ENCODE results near the gene SYNM.

Gene SYNM

GRCh38 chr15:99076109-99076508 lies 28.8 kb upstream of the SYNM start:
- TF ChIP-seq SUZ12 (IDR thresholded peaks at IDR 0.05; ENCODE audit: extremely low read depth, insufficient read depth, insufficient read length) (no peak), ZNF274 (IDR thresholded peaks at IDR 0.05; ENCODE audit: low read depth, low read length) (no peak), YY1 (IDR thresholded peaks at IDR 0.05; ENCODE audit: insufficient read depth, insufficient read length) (no peak)
- no peak for DNase-seq (ENCODE audit: low read depth, low spot score)
- no peaks in the 10 kb centered on the region for H3K27me3 ChIP-seq (ENCODE audit: insufficient read depth, insufficient read length)
- no peak overlapping the region for H3K9ac ChIP-seq (ENCODE audit: insufficient read length, low read depth)
- H3K4me1 ChIP-seq (ENCODE audit: insufficient read depth, insufficient read length), result no peaks in the 10 kb centered on the region
- no peak overlapping the region for H3K4me3 ChIP-seq (ENCODE audit: insufficient read length, low read depth)
- no peaks in the 10 kb centered on the region for H3K36me3 ChIP-seq (ENCODE audit: insufficient read depth, insufficient read length, low read length)
- no peaks in the 10 kb centered on the region for H3K9me3 ChIP-seq (ENCODE audit: insufficient read depth, low read length)

GRCh38 chr15:99076555-99077308 lies 28.1 kb upstream of the SYNM start:
- H3K9ac ChIP-seq (ENCODE audit: insufficient read length, low read depth), result peak overlapping the region; percentile 12
- no peaks in the 10 kb centered on the region for H3K27me3 ChIP-seq (ENCODE audit: insufficient read depth, insufficient read length)
- H3K4me1 ChIP-seq (ENCODE audit: insufficient read depth, insufficient read length), result no peaks in the 10 kb centered on the region
- DNase-seq (ENCODE audit: low read depth, low spot score), result no peak
- H3K9me3 ChIP-seq (ENCODE audit: insufficient read depth, low read length), result no peaks in the 10 kb centered on the region
- H3K4me3 ChIP-seq (ENCODE audit: insufficient read length, low read depth), result no peak overlapping the region
- TF ChIP-seq YY1 (IDR thresholded peaks at IDR 0.05; ENCODE audit: insufficient read depth, insufficient read length), result no peak
- no peak for TF ChIP-seq ZNF274 (IDR thresholded peaks at IDR 0.05; ENCODE audit: low read depth, low read length)
- no peak for TF ChIP-seq SUZ12 (IDR thresholded peaks at IDR 0.05; ENCODE audit: extremely low read depth, insufficient read depth, insufficient read length)
- H3K36me3 ChIP-seq (ENCODE audit: insufficient read depth, insufficient read length, low read length), result no peaks in the 10 kb centered on the region

GRCh38 chr15:99082798-99083197 lies 22.1 kb upstream of the SYNM start:
- no peaks in the 10 kb centered on the region for H3K4me1 ChIP-seq (ENCODE audit: insufficient read depth, insufficient read length)
- DNase-seq (ENCODE audit: low read depth, low spot score), result no peak
- no peak for TF ChIP-seq ZNF274 (IDR thresholded peaks at IDR 0.05; ENCODE audit: low read depth, low read length)
- TF ChIP-seq YY1 (IDR thresholded peaks at IDR 0.05; ENCODE audit: insufficient read depth, insufficient read length), result no peak
- TF ChIP-seq SUZ12 (IDR thresholded peaks at IDR 0.05; ENCODE audit: extremely low read depth, insufficient read depth, insufficient read length), result no peak

GRCh38 chr15:99084965-99085364 lies 19.9 kb upstream of the SYNM start:
- Histone ChIP-seq H3K4me1 (ENCODE audit: insufficient read depth, insufficient read length) (no peaks in the 10 kb centered on the region), H3K36me3 (ENCODE audit: insufficient read depth, insufficient read length, low read length) (no peaks in the 10 kb centered on the region), H3K27me3 (ENCODE audit: insufficient read depth, insufficient read length) (no peaks in the 10 kb centered on the region), H3K4me3 (ENCODE audit: insufficient read length, low read depth) (no peak overlapping the region), H3K9me3 (ENCODE audit: insufficient read depth, low read length) (peaks cover 16% of the 10 kb centered on the region), H3K9ac (ENCODE audit: insufficient read length, low read depth) (no peak overlapping the region)
- no peak for TF ChIP-seq YY1 (IDR thresholded peaks at IDR 0.05; ENCODE audit: insufficient read depth, insufficient read length)
- no peak for TF ChIP-seq ZNF274 (IDR thresholded peaks at IDR 0.05; ENCODE audit: low read depth, low read length)
- no peak for TF ChIP-seq SUZ12 (IDR thresholded peaks at IDR 0.05; ENCODE audit: extremely low read depth, insufficient read depth, insufficient read length)
- DNase-seq (ENCODE audit: low read depth, low spot score), result no peak

More at GRCh38 chr15:99082798-99083197, 22.1 kb upstream of the SYNM start:
- Histone ChIP-seq H3K9me3 (ENCODE audit: insufficient read depth, low read length) (peaks cover 16% of the 10 kb centered on the region), H3K27me3 (ENCODE audit: insufficient read depth, insufficient read length) (no peaks in the 10 kb centered on the region), H3K9ac (ENCODE audit: insufficient read length, low read depth) (no peak overlapping the region), H3K36me3 (ENCODE audit: insufficient read depth, insufficient read length, low read length) (no peaks in the 10 kb centered on the region), H3K4me3 (ENCODE audit: insufficient read length, low read depth) (no peak overlapping the region)

- TF ChIP-seq ZNF274 (IDR thresholded peaks at IDR 0.05; ENCODE audit: low read depth, low read length), result no peak
- TF ChIP-seq SUZ12 (IDR thresholded peaks at IDR 0.05; ENCODE audit: extremely low read depth, insufficient read depth, insufficient read length), result no peak
- TF ChIP-seq YY1 (IDR thresholded peaks at IDR 0.05; ENCODE audit: insufficient read depth, insufficient read length), result no peak
- H3K36me3 ChIP-seq (ENCODE audit: insufficient read depth, insufficient read length, low read length), result no peaks in the 10 kb centered on the region
- no peaks in the 10 kb centered on the region for H3K27me3 ChIP-seq (ENCODE audit: insufficient read depth, insufficient read length)
- no peak overlapping the region for H3K9ac ChIP-seq (ENCODE audit: insufficient read length, low read depth)
- no peak for DNase-seq (ENCODE audit: low read depth, low spot score)
- H3K4me1 ChIP-seq (ENCODE audit: insufficient read depth, insufficient read length), result no peaks in the 10 kb centered on the region
- peaks cover 16% of the 10 kb centered on the region for H3K9me3 ChIP-seq (ENCODE audit: insufficient read depth, low read length)
- H3K4me3 ChIP-seq (ENCODE audit: insufficient read length, low read depth), result no peak overlapping the region
Measured at GRCh38 chr15:99085413-99086326, 19.2 kb upstream of the SYNM start.

- Histone ChIP-seq H3K9ac (ENCODE audit: insufficient read length, low read depth) (no peak overlapping the region), H3K36me3 (ENCODE audit: insufficient read depth, insufficient read length, low read length) (no peaks in the 10 kb centered on the region), H3K4me1 (ENCODE audit: insufficient read depth, insufficient read length) (no peaks in the 10 kb centered on the region), H3K9me3 (ENCODE audit: insufficient read depth, low read length) (peaks cover 16% of the 10 kb centered on the region), H3K4me3 (ENCODE audit: insufficient read length, low read depth) (no peak overlapping the region), H3K27me3 (ENCODE audit: insufficient read depth, insufficient read length) (no peaks in the 10 kb centered on the region)
- TF ChIP-seq ZNF274 (IDR thresholded peaks at IDR 0.05; ENCODE audit: low read depth, low read length), result no peak
- TF ChIP-seq YY1 (IDR thresholded peaks at IDR 0.05; ENCODE audit: insufficient read depth, insufficient read length), result no peak
- no peak for TF ChIP-seq SUZ12 (IDR thresholded peaks at IDR 0.05; ENCODE audit: extremely low read depth, insufficient read depth, insufficient read length)
- DNase-seq (ENCODE audit: low read depth, low spot score), result no peak
Measured at GRCh38 chr15:99086327-99086667, 18.6 kb upstream of the SYNM start.

- DNase-seq (ENCODE audit: low read depth, low spot score), result no peak
- Histone ChIP-seq H3K36me3 (ENCODE audit: insufficient read depth, insufficient read length, low read length) (no peaks in the 10 kb centered on the region), H3K4me3 (ENCODE audit: insufficient read length, low read depth) (no peak overlapping the region), H3K9ac (ENCODE audit: insufficient read length, low read depth) (no peak overlapping the region), H3K9me3 (ENCODE audit: insufficient read depth, low read length) (peaks cover 12% of the 10 kb centered on the region), H3K27me3 (ENCODE audit: insufficient read depth, insufficient read length) (no peaks in the 10 kb centered on the region), H3K4me1 (ENCODE audit: insufficient read depth, insufficient read length) (no peaks in the 10 kb centered on the region)
- TF ChIP-seq SUZ12 (IDR thresholded peaks at IDR 0.05; ENCODE audit: extremely low read depth, insufficient read depth, insufficient read length), result no peak
- no peak for TF ChIP-seq YY1 (IDR thresholded peaks at IDR 0.05; ENCODE audit: insufficient read depth, insufficient read length)
- TF ChIP-seq ZNF274 (IDR thresholded peaks at IDR 0.05; ENCODE audit: low read depth, low read length), result no peak
Measured at GRCh38 chr15:99087405-99087943, 17.4 kb upstream of the SYNM start.

Data from NT2/D1 (cell line).